Peyer's patch (tissue), 4 donors: ENCODE measurements around the gene UCK1.

Source experiments
- CTCF ChIP-seq, 6 experiments: fragments of 450-650 bp in 4 of 6; fragments of 200-600 bp in 2 of 6; sonication (generic) in 1 of 6; IDR thresholded peaks; one replicate each; pipeline ENCODE4 v1.5.1; 2017 to 2019; ENCODE audit warnings: antibody characterized with exemption in 6 of 6, mild to moderate bottlenecking in 3 of 6, moderate library complexity in 1 of 6
- POLR2A ChIP-seq, 2 donors: fragments of 450-650 bp; IDR thresholded peaks; one replicate each; pipeline ENCODE4 v1.5.1; 2017; ENCODE audit warnings: antibody characterized with exemption in 2 of 2, mild to moderate bottlenecking in 2 of 2, moderate library complexity in 2 of 2

GRCh38 chr9:131522257-131523085 is 8.6 kb downstream of the UCK1 start:
- TF ChIP-seq CTCF (IDR thresholded peaks at IDR 0.05) (no peak), POLR2A (IDR thresholded peaks at IDR 0.05) (no peak)
